Mucosa of gallbladder (tissue), 1 donor: ENCODE data around the gene RAB8A. TPM values are rescaled to one million over a fixed set of nuclear protein-coding genes. Genes with fewer than 3 reads are reported as not detected.
A peak's percentile ranks its signal among the peaks of the same experiment; 100 is the strongest.

Source experiments
- DNase-seq: peaks from one replicate; pipeline ENCODE4 v3.0.0-alpha.2; 2020; ENCODE audit warnings: low spot score
- total RNA-seq: library from RNA; stranded (reverse); gene quantifications from one replicate; pipeline ENCODE4 v1.2.1, GENCODE V29; 2021
- donor health status: DM: no; HTN: no; CAD: no.

The RAB8A gene
- total RNA-seq: 78.4 TPM

- peak; percentile 99 for DNase-seq
Measured at GRCh38 chr19:16111160-16111908, at the start of gene RAB8A. Gene RAB8A, plus strand, starts transcription at chr19:16111889. Its CDS starts 13 bp downstream, at chr19:16111902.

DNA sequence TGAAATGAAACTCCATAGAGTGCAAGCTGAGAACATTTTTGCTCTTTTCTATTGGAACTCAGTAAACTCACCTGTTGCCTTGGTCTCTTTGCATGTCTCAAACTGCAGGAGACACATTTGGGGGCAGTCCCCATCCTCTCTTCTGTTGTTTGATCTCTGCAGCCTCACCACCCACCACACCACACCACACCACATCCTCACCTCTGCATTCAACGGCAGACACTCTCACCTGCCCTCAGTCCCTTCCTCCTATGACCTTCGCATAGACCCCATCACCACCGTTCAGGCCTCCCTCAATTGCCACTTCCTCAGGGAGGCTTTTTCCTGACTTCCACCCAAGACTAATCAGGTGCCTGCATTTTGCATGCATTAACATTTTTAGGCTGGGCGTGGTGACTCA, 49.7 kb upstream of the RAB8A start:
- DNase-seq: no peak

DNA sequence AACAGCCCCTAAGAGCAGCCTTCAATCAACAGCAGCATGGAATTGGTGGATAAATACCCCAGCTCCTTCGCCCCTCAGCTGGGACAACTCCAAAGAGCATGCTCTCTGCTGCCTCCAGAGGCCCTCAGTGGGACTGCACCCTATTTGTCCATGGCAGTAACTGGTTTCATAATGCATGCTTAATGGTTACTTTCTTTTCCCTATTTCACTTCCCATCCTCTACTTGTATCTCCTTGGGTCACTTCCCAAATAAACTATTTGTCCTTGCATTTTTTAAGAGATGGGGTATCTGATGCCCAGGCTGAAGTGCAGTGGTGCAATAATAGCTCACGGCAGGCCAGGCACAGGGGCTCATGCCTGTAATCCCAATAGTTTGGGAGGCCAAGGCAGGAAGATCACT, 48.9 kb upstream of the RAB8A start:
- no peak for DNase-seq

DNA sequence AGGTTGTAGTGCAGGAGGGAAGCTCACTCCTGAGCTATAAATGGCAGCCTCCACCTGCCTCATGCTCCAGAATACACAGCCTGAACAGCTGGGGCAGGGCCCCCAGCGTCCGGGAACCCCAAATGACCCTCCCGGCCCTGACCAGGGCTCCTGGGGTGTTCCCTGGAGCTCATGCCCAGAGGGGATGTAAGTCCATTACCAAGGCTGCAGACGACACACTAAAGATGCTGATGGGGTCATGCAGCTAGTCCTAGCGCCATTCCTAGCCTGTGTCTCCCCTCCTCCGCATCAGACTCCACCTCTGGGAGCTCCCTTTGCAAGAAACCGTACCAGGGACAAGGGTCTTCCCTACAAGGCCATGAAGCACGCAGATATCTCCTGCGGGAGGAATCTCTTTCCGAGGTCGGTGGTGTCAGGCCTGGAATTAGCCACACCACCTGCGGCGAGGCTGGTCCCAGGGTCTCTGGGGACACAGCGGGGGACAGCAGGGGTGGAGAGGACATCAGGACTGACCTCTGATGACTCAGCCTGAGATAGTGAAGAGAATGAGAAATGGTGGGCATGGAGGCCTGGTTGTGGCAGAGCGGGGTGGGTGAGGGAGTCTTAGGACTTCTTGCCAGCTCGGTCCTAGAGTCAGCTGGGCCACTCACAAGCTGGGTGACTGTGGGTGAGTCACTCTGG, 47.3 kb upstream of the RAB8A start:
- no peak for DNase-seq

DNA sequence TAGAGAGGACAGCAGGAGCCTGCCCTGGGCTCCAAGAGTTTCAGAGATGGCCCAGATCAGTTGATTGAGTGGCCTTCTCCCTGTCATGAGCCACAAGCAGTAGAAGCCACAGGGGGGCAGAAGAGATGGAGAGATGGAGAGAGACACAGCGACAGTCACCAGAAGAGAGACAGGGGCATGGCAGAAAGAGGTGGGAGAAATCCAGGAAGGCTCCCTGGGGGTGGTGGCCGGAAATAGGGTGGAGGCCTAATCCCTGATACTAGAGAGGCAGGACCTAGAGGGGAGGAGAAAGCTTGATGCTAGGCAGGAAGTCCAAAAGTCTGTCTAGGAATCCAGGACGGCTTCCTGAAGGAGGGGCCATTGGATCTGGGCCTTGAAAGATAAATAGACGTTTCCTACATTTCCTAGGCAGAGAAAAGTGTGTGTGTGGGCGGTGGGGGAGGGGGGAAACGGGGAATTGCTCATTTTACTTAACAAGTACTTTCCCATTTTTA, 45.0 kb upstream of the RAB8A start:
- DNase-seq: no peak

DNA sequence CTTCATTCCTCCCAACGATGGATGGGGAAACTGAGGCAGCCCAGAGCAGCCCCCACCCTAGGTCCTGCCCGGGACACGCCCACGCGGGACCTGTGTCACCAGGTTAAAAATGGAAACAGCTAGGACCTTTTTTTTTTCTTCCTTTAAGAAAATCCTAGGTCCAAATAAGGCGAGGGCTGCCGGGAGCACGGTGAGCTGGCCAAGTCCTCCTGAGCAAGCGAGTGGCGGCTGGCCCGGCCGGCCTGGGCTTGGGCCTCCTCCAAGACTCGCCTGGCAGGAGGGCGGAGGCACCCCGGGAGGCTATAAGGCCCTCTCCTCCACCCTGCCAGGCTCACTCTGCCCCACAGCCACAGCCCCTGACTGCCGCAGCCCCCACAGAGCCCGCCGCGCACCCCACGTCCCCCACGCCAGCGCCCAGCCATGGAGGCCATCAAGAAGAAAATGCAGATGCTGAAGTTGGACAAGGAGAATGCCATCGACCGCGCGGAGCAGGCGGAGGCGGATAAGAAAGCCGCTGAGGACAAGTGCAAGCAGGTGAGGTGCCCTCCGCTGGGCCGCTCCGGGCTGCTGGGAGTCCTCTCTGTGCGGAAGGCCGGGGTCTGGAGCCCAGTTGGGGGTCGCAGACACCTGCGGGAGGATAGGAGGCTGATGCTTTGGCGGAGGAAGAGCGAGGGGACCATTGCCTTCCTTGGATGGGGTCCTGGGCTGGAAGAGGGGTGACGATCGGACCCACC, 44.3 kb upstream of the RAB8A start:
- peak; percentile 85 for DNase-seq

GRCh38 chr19:16068696-16069259, 42.9 kb upstream of the RAB8A start:
- DNase-seq: no peak

DNA sequence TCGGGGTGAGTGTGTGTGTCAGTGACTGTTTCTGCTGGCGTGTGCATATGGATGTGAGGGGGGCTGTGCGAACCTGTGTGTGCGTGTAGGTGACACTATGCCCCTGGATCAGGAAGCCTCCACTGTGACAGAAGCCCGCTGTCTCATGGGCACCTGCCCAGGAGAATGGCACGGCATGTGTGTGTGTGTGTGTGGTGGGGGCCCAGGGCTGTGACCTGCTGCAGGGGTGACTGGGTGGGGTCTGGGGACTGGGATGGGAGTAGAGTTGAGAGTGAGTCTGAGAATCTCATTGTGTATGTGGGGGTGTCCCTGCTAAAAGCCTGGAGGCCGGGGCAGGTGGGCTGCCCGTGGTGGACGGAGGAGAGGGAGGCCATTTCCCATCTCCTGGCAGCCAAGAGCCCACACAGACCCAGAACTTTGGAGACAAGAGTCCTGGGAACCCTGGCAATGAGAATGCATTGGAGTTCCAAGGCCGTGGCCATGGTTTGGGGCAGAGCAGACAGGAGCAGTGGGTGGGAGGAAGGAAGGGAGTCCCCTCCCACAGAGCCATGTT, 41.8 kb upstream of the RAB8A start:
- DNase-seq: no peak

GRCh38 chr19:16070366-16070990, 41.2 kb upstream of the RAB8A start:
- DNase-seq: peak; percentile 94

DNA sequence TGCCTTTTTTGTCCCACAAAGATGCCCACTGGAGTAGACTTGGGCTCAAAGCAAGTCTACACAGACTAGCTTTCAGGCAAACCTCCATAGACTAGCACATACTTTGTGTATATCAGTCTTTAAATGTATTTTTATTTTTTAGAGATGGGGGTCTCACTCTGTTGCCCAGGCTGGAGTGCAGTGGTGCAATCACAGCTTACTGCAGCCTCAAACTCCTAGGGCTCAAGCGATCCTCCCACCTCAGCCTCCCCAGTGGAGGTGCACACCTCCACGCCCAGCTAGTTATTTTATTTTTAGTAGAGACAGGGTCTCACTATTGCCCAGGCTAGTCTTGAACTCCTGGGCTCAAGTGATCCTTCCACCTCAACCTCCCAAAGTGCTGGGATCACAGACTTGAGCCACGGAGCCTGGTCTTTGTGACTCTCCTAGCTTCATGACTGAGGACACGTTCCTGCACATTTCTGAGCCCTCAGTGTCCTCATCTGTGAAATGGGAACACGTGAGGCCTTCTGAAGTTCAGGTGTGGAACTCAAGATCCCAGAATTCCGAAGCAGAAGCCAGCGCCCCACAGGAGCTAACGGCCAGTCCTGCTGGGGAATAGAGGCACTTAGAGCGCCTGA, 40.5 kb upstream of the RAB8A start:
- DNase-seq: no peak

GRCh38 chr19:16073481-16073880, 38.2 kb upstream of the RAB8A start:
- DNase-seq: no peak

GRCh38 chr19:16073988-16074387, 37.7 kb upstream of the RAB8A start:
- no peak for DNase-seq

DNA sequence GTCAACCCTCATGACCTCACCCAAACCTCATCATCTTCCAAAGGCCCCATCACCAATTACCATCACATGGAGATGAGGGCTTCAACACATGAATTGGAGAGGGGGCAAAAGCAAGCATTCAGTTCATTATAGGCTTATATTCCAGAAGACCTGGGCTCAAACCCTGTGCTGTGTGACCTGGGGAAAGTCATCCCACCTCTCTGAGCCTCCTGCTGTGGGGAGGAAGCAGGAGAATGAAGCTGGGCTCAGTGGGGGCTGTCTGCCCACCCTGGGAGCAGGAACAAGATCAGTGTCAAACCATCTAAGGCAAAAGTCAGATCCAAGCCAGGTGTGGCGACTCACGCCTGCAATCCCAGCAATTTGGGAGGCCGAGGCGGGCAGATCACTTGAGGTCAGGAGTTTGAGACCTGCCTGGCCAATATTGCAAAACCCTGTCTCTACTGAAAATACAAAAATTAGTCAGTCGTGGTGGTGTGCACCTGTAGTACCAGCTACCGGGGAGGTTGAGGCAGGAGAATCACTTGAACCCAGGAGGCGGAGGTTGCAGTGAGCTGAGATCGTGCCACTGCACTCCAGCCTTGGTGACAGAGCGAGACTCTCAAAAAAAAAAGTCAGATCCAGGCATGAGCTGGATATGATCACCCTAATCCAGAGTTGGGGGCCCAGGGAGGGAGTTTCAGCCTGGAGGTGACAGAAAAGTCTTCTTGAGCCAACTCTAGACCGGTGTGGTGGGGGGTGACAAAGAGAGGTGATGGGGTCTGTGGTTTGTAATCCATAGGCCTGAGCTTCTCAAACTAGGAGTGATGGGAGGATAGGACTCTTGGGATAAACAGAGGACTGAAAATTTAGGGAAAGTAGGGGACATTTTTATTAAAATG, 37.0 kb upstream of the RAB8A start:
- no peak for DNase-seq

- DNase-seq: no peak
Measured at GRCh38 chr19:16075430-16076153, 36.1 kb upstream of the RAB8A start.

- DNase-seq: peak; percentile 93
Measured at GRCh38 chr19:16076154-16076957, 35.3 kb upstream of the RAB8A start, which contains the start of gene TPM4. Gene TPM4, plus strand, starts transcription at chr19:16076495. Its CDS starts 71 bp downstream, at chr19:16076566.

- no peak for DNase-seq
Measured at GRCh38 chr19:16076958-16077611, 34.6 kb upstream of the RAB8A start.

- DNase-seq: no peak
Measured at GRCh38 chr19:16077984-16078758, 33.5 kb upstream of the RAB8A start.
